A673 (cell line): ENCODE data around the gene PALD1. TPM values are rescaled to one million over a fixed set of nuclear protein-coding genes. Genes with fewer than 3 reads are reported as not detected.

ENCODE experiments used
- BruUV-seq: library from RNA; stranded (reverse); fragments of 400-500 nt; replicated peaks from 2 replicates; lab custom pipeline; 2021; lab: Mats Ljungman, UMichigan
- CTCF ChIA-PET: fragments of 300-600 bp; sonication (Branson Sonifier 250); formaldehyde crosslinking; loops from one replicate; lab custom pipeline; 2022; ENCODE audit warnings: antibody characterized with exemption; lab: Charles Lee
- POLR2A ChIA-PET: fragments of 300-600 bp; sonication (Branson Sonifier 250); formaldehyde crosslinking; loops from one replicate; lab custom pipeline; 2022; ENCODE audit warnings: antibody characterized with exemption; ENCODE audit not compliant: low non-redundant PET; lab: Charles Lee
- DNase-seq: peaks from one replicate; pipeline ENCODE4 v3.0.0-alpha.2; 2015; ENCODE audit warnings: low spot score
- H3K27ac ChIP-seq: fragments of 200-600 bp; sonication (generic); 2 replicates; pipeline ENCODE4 v1.5.1; 2016; ENCODE audit warnings: mixed run types, low read depth, mild to moderate bottlenecking, mixed read lengths, antibody characterized with exemption, low read length; ENCODE audit not compliant: poor library complexity, severe bottlenecking
- H3K27me3 ChIP-seq: fragments of 200-600 bp; sonication (generic); replicated peaks from 2 replicates; pipeline ENCODE4 v1.6.1; 2017; ENCODE audit warnings: mixed run types, low read depth, mild to moderate bottlenecking, mixed read lengths, antibody characterized with exemption, low read length; ENCODE audit not compliant: insufficient read depth, poor library complexity
- H3K36me3 ChIP-seq: fragments of 200-600 bp; sonication (generic); 2 replicates; pipeline ENCODE4 v1.6.1; 2016; ENCODE audit warnings: mixed run types, mild to moderate bottlenecking, mixed read lengths, antibody characterized with exemption, low read length; ENCODE audit not compliant: insufficient read depth, poor library complexity, severe bottlenecking
- H3K4me1 ChIP-seq: fragments of 200-600 bp; sonication (generic); 2 replicates; pipeline ENCODE4 v1.6.1; 2017; ENCODE audit warnings: mixed run types, mild to moderate bottlenecking, mixed read lengths, antibody characterized with exemption, low read length; ENCODE audit not compliant: insufficient read depth, poor library complexity, severe bottlenecking
- H3K4me3 ChIP-seq: fragments of 200-600 bp; sonication (generic); 2 replicates; pipeline ENCODE4 v1.5.1; 2016; ENCODE audit warnings: low read depth, mixed run types, mild to moderate bottlenecking, mixed read lengths, low read length; ENCODE audit not compliant: poor library complexity, severe bottlenecking
- H3K9me3 ChIP-seq: fragments of 200-600 bp; sonication (generic); 2 replicates; pipeline ENCODE4 v1.6.1; 2016; ENCODE audit warnings: mixed run types, low read depth, mild to moderate bottlenecking, mixed read lengths, antibody characterized with exemption, low read length; ENCODE audit not compliant: poor library complexity, severe bottlenecking
- CTCF ChIP-seq: fragments of 300-800, 200-600 bp; sonication (generic); conservative IDR thresholded peaks from 2 replicates; pipeline ENCODE4 v1.5.1; 2017; ENCODE audit warnings: low read depth, mild to moderate bottlenecking, antibody characterized with exemption, low read length, moderate library complexity, mixed read lengths
- EZH2 ChIP-seq: fragments of 200-600 bp; sonication (generic); IDR thresholded peaks from 2 replicates; pipeline ENCODE4 v1.6.1; 2017; ENCODE audit warnings: borderline replicate concordance, low read depth, mild to moderate bottlenecking, mixed read lengths, antibody characterized with exemption, low read length; ENCODE audit not compliant: poor library complexity, severe bottlenecking
- intact Hi-C: fragments of 100-400 bp; cut with micrococcal nuclease; formaldehyde crosslinking; loops from one replicate; pipeline ENCODE4 v1.10.0; 2022; ENCODE audit not compliant: unreplicated experiment
- total RNA-seq: library from RNA; stranded (reverse); gene quantifications from 2 replicates; pipeline ENCODE4 v1.2.3, GENCODE V29; 2021

PALD1 gene
- total RNA-seq, 1 experiment from 2014 or later = 9.0 TPM

GRCh38 chr10:70465832-70466231 lies 12.7 kb upstream of the PALD1 start:
- intact Hi-C loops = no loop called here
- Histone ChIP-seq H3K4me3 (no peak overlapping the region), H3K27ac (no peak overlapping the region), H3K4me1 (peaks cover 10% of the 10 kb centered on the region), H3K9me3 (no peaks in the 10 kb centered on the region), H3K27me3 (no peaks in the 10 kb centered on the region), H3K36me3 (no peaks in the 10 kb centered on the region)
- POLR2A ChIA-PET = no interaction called here
- no TSS peak for BruUV-seq
- DNase-seq = no peak
- CTCF ChIA-PET = no interaction called here
- no peak for TF ChIP-seq EZH2
- TF ChIP-seq CTCF = no peak

- Histone ChIP-seq H3K4me1 (peaks cover 10% of the 10 kb centered on the region), H3K27me3 (no peaks in the 10 kb centered on the region), H3K4me3 (no peak overlapping the region), H3K27ac (no peak overlapping the region), H3K9me3 (no peaks in the 10 kb centered on the region), H3K36me3 (no peaks in the 10 kb centered on the region)
- no peak for TF ChIP-seq CTCF
- TF ChIP-seq EZH2 = no peak
- intact Hi-C loops = no loop called here
- BruUV-seq = no TSS peak
- ChIA-PET CTCF (no interaction called here), POLR2A (no interaction called here)
- no peak for DNase-seq
Measured at GRCh38 chr10:70466951-70467350, 11.6 kb upstream of the PALD1 start.

GRCh38 chr10:70472799-70473454 lies 5.6 kb upstream of the PALD1 start:
- CTCF ChIA-PET = no interaction called here
- TF ChIP-seq EZH2 = no peak
- no peak for TF ChIP-seq CTCF
- Histone ChIP-seq H3K4me3 (no peak overlapping the region), H3K4me1 (peaks cover 5% of the 10 kb centered on the region), H3K9me3 (no peaks in the 10 kb centered on the region), H3K36me3 (no peaks in the 10 kb centered on the region), H3K27me3 (no peaks in the 10 kb centered on the region), H3K27ac (no peak overlapping the region)
- BruUV-seq = no TSS peak
- DNase-seq = no peak
- intact Hi-C loops = no loop called here
- POLR2A ChIA-PET = no interaction called here
